GM13976 (cell line): ENCODE measurements around the gene KCNMA1.
"Not testable (repeated sequence)": the region's sequence is repeated elsewhere in the genome, so short reads cannot be mapped to it uniquely, and the experiment has no call there.

ENCODE experiments used
- DNase-seq: peaks from one replicate; pipeline ENCODE4 v3.0.0; 2012; ENCODE audit warnings: low spot score
- CTCF ChIP-seq: IDR thresholded peaks from 2 replicates; pipeline ENCODE4 v1.5.1; 2012; ENCODE audit warnings: borderline replicate concordance, mild to moderate bottlenecking; ENCODE audit not compliant: insufficient read depth; ENCODE audit errors: extremely low read depth, missing control alignments, control extremely low read depth
- in situ Hi-C: fragments of 300-500 bp; cut with MboI; formaldehyde crosslinking; loops from one replicate; pipeline ENCODE4 v1.12.0; 2022; ENCODE audit warnings: low sequenced_read_pairs, mixed read lengths, inconsistent platforms; ENCODE audit not compliant: unreplicated experiment

Gene KCNMA1

GRCh38 chr10:77594471-77594783 is 43.2 kb downstream of the KCNMA1 start:
- DNase-seq: no peak
- no peak for TF ChIP-seq CTCF
- in situ Hi-C loops: no loop called here

- in situ Hi-C loops: no loop called here
- no peak for DNase-seq
- no peak for TF ChIP-seq CTCF
Measured at GRCh38 chr10:77593771-77594470, 43.7 kb downstream of the KCNMA1 start.

- DNase-seq: no peak
- TF ChIP-seq CTCF: no peak
- in situ Hi-C loops: no loop called here
Measured at GRCh38 chr10:77592946-77593636, 44.5 kb downstream of the KCNMA1 start.

GRCh38 chr10:77592510-77592909 is 45.1 kb downstream of the KCNMA1 start:
- DNase-seq: no peak
- in situ Hi-C loops: no loop called here
- no peak for TF ChIP-seq CTCF

GRCh38 chr10:77591238-77591880 is 46.2 kb downstream of the KCNMA1 start:
- no peak for TF ChIP-seq CTCF
- in situ Hi-C loops: no loop called here
- DNase-seq: no peak

- TF ChIP-seq CTCF: no peak
- in situ Hi-C loops: no loop called here
- no peak for DNase-seq
Measured at GRCh38 chr10:77590344-77591237, 47.0 kb downstream of the KCNMA1 start.

GRCh38 chr10:77589703-77590102 is 47.9 kb downstream of the KCNMA1 start:
- in situ Hi-C loops, DNase-seq: not testable (repeated sequence)
